Esophagus squamous epithelium (tissue), 5 donors: ENCODE data around the gene ZNF672. TPM values are rescaled to one million over a fixed set of nuclear protein-coding genes. Genes with fewer than 3 reads are reported as not detected.

Experiments
- DNase-seq: peaks from one replicate; lab custom pipeline; 2025; lab: John Stamatoyannopoulos, UW
- H3K27ac ChIP-seq, 4 donors: fragments of 200-600 bp; sonication (generic); one replicate each; pipeline ENCODE4 v1.5.1; 2016 to 2019; ENCODE audit warnings: mild to moderate bottlenecking in 1 of 4
- H3K27me3 ChIP-seq, 4 donors: fragments of 200-600 bp; sonication (generic); 1 replicate in 3 of 4; 2 replicates in 1 of 4; pipeline versions ENCODE4 v1.5.1 to v1.6.0; 2017 to 2021; ENCODE audit warnings: antibody characterized with exemption in 1 of 4
- H3K36me3 ChIP-seq, 3 donors: fragments of 200-600 bp; sonication (generic); one replicate each; pipeline ENCODE4 v1.5.1; 2016 to 2019
- H3K4me1 ChIP-seq, 3 donors: fragments of 200-600 bp; sonication (generic); one replicate each; pipeline ENCODE4 v1.5.1; 2017 to 2019
- H3K4me3 ChIP-seq, 4 donors: fragments of 200-600 bp; sonication (generic); 1 replicate in 3 of 4; 2 replicates in 1 of 4; pipeline ENCODE4 v1.5.1; 2016 to 2019; ENCODE audit warnings: mild to moderate bottlenecking in 2 of 4, moderate library complexity in 1 of 4
- H3K9me3 ChIP-seq, 3 donors: fragments of 200-600 bp; sonication (generic); one replicate each; pipeline ENCODE4 v1.5.1; 2016 to 2019
- POLR2A ChIP-seq, 4 donors: fragments of 450-650 bp; IDR thresholded peaks; one replicate each; pipeline ENCODE4 v1.6.1; 2017; ENCODE audit warnings: antibody characterized with exemption in 4 of 4, mild to moderate bottlenecking in 4 of 4, moderate library complexity in 3 of 4
- WGBS, 2 donors: methylation state at CpG; one replicate each; pipeline ENCODE4 v1.1.5; 2018; 5-methylcytosine and 5-hydroxymethylcytosine counted together
- intact Hi-C: fragments of 100-400 bp; cut with DNase I; formaldehyde crosslinking; loops from one replicate; pipeline ENCODE4 v1.15.0; 2022
- total RNA-seq, 4 donors: library from RNA; depleted of rRNA; stranded (reverse); fragments of >200 nt; gene quantifications; one replicate each; pipeline ENCODE4 v1.1.0, GENCODE V29; 2016
- TF ChIP-seq, protein P1 (sequence below), 6 experiments: fragments of 450-650 bp in 4 of 6; fragments of 200-600 bp in 2 of 6; sonication (generic) in 2 of 6; IDR thresholded peaks; one replicate each; pipeline ENCODE4 v1.5.1; 2016 to 2019; ENCODE audit warnings: antibody characterized with exemption in 6 of 6, mild to moderate bottlenecking in 4 of 6, moderate library complexity in 4 of 6
- donor health status: DM: yes; HTN: yes; CAD: no.

ZNF672 gene
- total RNA-seq, 4 donors from 2014 or later: 22.3 to 25.8 (median 24.0) TPM

DNA sequence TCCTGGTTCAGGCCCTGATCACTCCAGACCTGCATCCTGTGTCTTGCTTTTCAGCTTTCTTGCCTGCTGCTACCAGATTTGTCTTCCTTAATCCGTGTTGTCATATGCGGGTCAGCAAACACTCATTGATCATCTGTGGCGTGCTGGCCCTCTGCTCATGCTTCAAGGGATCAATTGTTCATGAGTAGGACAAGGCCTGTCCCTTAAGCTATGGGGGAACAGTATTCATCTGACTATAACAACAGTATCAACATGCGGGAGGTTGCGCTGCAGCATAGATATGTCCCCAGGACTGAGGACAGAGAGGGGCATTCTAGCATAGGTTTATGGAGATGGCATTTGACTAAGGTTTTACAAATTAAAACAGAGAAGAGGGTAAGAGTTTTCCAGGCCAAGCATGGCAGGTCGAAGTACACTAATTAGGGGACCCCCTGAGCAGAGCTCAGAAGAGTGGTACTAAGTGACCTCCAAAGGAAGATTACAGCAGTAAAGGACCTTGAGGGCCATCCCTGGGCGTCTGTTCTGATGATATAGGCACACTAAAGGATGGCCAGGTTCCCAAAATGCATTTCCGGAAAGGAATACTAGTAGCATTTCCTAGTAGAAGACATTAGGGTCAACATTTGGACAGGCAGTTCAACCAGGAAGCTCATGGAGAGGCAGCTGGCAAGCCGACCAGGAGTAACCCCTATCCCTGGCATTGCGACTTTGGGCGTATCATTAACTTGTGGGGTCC, 811 bp upstream of the ZNF672 start:
- intact Hi-C loops: no loop called here
- DNase-seq: no peak
- Histone ChIP-seq H3K27ac (peak overlapping the region; percentile 100), H3K27me3 (no peaks in the 10 kb centered on the region), H3K4me1 (peaks cover 12 to 41% (median 29%) of the 10 kb centered on the region in 3 donors), H3K4me3 (peak overlapping the region; percentile 80 to 98 (median 91)), H3K36me3 (no peaks in the 10 kb centered on the region), H3K9me3 (no peaks in the 10 kb centered on the region)
- WGBS, 2 donors: 27 to 51% methylated on average over 8 to 11 of the region's 11 CpGs
- TF ChIP-seq, protein P1, sequence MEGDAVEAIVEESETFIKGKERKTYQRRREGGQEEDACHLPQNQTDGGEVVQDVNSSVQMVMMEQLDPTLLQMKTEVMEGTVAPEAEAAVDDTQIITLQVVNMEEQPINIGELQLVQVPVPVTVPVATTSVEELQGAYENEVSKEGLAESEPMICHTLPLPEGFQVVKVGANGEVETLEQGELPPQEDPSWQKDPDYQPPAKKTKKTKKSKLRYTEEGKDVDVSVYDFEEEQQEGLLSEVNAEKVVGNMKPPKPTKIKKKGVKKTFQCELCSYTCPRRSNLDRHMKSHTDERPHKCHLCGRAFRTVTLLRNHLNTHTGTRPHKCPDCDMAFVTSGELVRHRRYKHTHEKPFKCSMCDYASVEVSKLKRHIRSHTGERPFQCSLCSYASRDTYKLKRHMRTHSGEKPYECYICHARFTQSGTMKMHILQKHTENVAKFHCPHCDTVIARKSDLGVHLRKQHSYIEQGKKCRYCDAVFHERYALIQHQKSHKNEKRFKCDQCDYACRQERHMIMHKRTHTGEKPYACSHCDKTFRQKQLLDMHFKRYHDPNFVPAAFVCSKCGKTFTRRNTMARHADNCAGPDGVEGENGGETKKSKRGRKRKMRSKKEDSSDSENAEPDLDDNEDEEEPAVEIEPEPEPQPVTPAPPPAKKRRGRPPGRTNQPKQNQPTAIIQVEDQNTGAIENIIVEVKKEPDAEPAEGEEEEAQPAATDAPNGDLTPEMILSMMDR (IDR thresholded peaks at IDR 0.05): no peak
- no peak for TF ChIP-seq POLR2A (IDR thresholded peaks at IDR 0.05)

DNA sequence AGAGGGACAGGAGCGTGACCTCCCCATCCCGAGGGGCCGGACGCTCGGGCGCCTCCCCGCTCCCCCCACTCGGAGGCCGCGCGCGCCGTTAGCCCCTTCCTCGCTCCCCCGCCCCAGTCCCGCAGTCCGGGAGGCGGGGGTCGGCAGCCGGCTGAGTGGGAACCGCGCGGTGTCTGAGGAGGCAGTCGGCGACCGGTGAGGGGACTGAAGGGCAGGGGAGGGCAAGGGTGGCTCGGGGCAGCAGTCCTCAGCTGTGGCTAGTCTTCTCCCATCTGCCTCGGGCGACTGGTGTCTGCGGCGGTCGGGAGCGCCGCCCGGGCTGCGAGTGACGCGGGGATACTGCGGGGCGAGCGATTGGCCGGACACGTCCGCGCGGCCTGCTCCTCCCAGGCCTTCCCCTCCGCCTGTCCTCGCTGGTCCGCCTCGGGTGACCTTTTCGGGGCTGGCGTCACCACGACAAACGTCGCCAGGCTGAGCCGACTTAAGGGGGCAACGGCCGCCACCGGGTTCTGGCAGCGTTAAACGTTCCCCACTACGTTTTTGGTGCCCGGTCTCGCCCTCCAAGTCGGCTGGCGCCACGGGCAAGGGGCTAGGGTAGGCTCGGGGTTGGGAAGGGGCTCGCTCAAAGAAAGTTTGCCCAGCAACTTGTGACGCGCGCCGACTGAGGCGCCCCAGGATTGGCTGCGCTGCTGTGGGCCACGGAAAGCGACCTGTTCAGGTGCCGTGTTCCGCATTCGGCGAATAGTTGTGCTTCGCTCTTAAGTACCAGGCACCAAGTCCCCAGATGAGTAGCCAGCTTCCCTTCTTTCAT, 538 bp downstream of the ZNF672 start:
- H3K27me3 ChIP-seq: no peaks in the 10 kb centered on the region
- DNase-seq: peak; percentile 53
- 0% methylated on average over 6 of the region's 82 CpGs; no CpG with 5 or more reads in 1 of the 2 donors for WGBS, 2 donors
- H3K4me3 ChIP-seq: peak overlapping the region; percentile 80 to 98 (median 91)
- intact Hi-C loops: no loop called here
- no peaks in the 10 kb centered on the region for H3K36me3 ChIP-seq
- peaks cover 19 to 55% (median 40%) of the 10 kb centered on the region in 3 donors for H3K4me1 ChIP-seq
- peak overlapping the region; percentile 100 for H3K27ac ChIP-seq
- no peaks in the 10 kb centered on the region for H3K9me3 ChIP-seq
- peak in 3 of 4 donors; percentile 28 to 89 (median 77) for TF ChIP-seq POLR2A (IDR thresholded peaks at IDR 0.05)
- TF ChIP-seq, protein P1 (IDR thresholded peaks at IDR 0.05): peak in 1 of 6 experiments; percentile 4

DNA sequence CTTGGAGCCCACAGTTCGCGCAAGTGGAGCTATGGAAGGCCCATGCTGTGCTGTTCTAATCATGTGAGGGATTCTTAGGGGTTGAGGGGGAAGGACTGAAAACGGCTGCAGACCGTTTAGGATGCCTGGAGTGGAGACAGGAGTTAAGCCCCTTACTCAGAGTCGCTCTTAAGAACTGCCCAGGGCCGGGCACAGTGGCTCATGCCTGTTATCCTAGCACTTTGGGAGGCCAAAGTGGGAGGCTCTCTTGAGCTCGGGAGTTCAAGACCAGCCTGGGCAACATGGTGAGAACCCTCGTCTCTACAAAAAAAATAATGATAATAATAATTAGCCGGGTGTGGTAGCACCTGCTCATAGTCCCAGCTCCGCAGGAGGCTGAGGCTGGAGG, 1.1 kb downstream of the ZNF672 start:
- no peaks in the 10 kb centered on the region for H3K27me3 ChIP-seq
- intact Hi-C loops: no loop called here
- no peak for DNase-seq
- H3K4me1 ChIP-seq: peaks cover 19 to 61% (median 42%) of the 10 kb centered on the region in 3 donors
- peak overlapping the region; percentile 100 for H3K27ac ChIP-seq
- H3K4me3 ChIP-seq: peak overlapping the region; percentile 80 to 98 (median 91)
- no peaks in the 10 kb centered on the region for H3K36me3 ChIP-seq
- no peak for TF ChIP-seq POLR2A (IDR thresholded peaks at IDR 0.05)
- TF ChIP-seq, protein P1 (IDR thresholded peaks at IDR 0.05): no peak
- 9 to 22% methylated on average over 5 to 8 of the region's 10 CpGs for WGBS, 2 donors
- no peaks in the 10 kb centered on the region for H3K9me3 ChIP-seq

DNA sequence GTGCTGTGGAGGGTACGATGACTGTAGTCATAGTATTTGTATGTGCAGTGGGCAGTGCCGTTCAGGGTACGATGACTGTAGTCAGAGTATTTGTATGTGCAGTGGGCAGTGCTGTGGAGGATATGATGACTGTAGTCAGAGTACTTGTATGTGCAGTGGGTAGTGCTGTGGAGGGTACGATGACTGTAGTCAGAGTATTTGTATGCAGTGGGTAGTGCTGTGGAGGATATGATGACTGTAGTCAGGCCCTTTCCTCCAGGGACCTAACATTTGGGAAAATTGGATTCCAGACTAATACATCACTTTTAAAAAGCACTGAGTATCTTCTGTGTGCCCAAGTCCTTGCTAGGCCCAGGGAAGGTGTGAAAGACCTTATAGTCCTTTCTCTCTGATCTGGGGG, 2.9 kb downstream of the ZNF672 start:
- Histone ChIP-seq H3K9me3 (no peaks in the 10 kb centered on the region), H3K4me1 (peaks cover 19 to 68% (median 42%) of the 10 kb centered on the region in 3 donors), H3K36me3 (peaks cover 0 to 16% (median 10%) of the 10 kb centered on the region in 3 donors), H3K4me3 (no peak overlapping the region), H3K27me3 (no peaks in the 10 kb centered on the region), H3K27ac (peak overlapping the region in 3 of 4 donors; percentile 76 to 85 (median 81))
- DNase-seq: no peak
- intact Hi-C loops: no loop called here
- WGBS, 2 donors: 79 to 87% methylated on average over 4 of the region's 4 CpGs
- no peak for TF ChIP-seq POLR2A (IDR thresholded peaks at IDR 0.05)
- TF ChIP-seq, protein P1 (IDR thresholded peaks at IDR 0.05): no peak
